Karpas-422 (cell line): Measurements from ENCODE around the gene DESI1. TPM values are rescaled to one million over a fixed set of nuclear protein-coding genes. Genes with fewer than 3 reads are reported as not detected.

ENCODE experiments used
- DNase-seq: peaks from one replicate; pipeline ENCODE4 v3.0.0-alpha.2; 2015
- H2AFZ ChIP-seq: fragments of 200-600 bp; sonication (generic); 2 replicates; pipeline ENCODE4 v1.6.1; 2014; ENCODE audit warnings: antibody characterized with exemption, low read length, mixed read lengths
- H3K27ac ChIP-seq: fragments of 200-600 bp; sonication (generic); 2 replicates; pipeline ENCODE4 v1.5.1; 2014; ENCODE audit warnings: mild to moderate bottlenecking, low read length, moderate library complexity
- H3K27me3 ChIP-seq: fragments of 200-600 bp; sonication (generic); 2 replicates; pipeline ENCODE4 v1.6.1; 2014; ENCODE audit warnings: low read length, mixed read lengths
- H3K36me3 ChIP-seq: fragments of 200-600 bp; sonication (generic); 2 replicates; pipeline ENCODE4 v1.6.1; 2014; ENCODE audit warnings: low read length, mixed read lengths; ENCODE audit not compliant: insufficient read depth
- H3K4me1 ChIP-seq: fragments of 200-600 bp; sonication (generic); 2 replicates; pipeline ENCODE4 v1.6.1; 2014; ENCODE audit warnings: mild to moderate bottlenecking, low read length, mixed read lengths
- H3K4me2 ChIP-seq: fragments of 200-600 bp; sonication (generic); 2 replicates; pipeline ENCODE4 v1.6.1; 2014; ENCODE audit warnings: low read length, low read depth, mild to moderate bottlenecking; ENCODE audit not compliant: poor library complexity, severe bottlenecking
- H3K4me3 ChIP-seq: fragments of 200-600 bp; sonication (generic); 2 replicates; pipeline ENCODE4 v1.5.1; 2014; ENCODE audit warnings: mild to moderate bottlenecking, antibody characterized with exemption, low read length, mixed read lengths
- H3K79me2 ChIP-seq: fragments of 200-600 bp; sonication (generic); 2 replicates; pipeline ENCODE4 v1.6.1; 2014; ENCODE audit warnings: mild to moderate bottlenecking, low read length, mixed read lengths
- H3K9ac ChIP-seq: fragments of 200-600 bp; sonication (generic); 2 replicates; pipeline ENCODE4 v1.6.0; 2014; ENCODE audit warnings: low read length
- H3K9me2 ChIP-seq: fragments of 200-600 bp; sonication (generic), shearing (Covaris generic); replicated peaks from 2 replicates; pipeline ENCODE4 v1.6.0; 2014; ENCODE audit warnings: mild to moderate bottlenecking, low read length, moderate library complexity; ENCODE audit not compliant: insufficient read depth
- H3K9me3 ChIP-seq: fragments of 300-700, 200-600 bp; sonication (generic); 2 replicates; pipeline ENCODE4 v1.6.1; 2014; ENCODE audit warnings: low read length, mixed read lengths
- H4K20me1 ChIP-seq: fragments of 200-600 bp; sonication (generic); 2 replicates; pipeline ENCODE4 v1.6.1; 2014; ENCODE audit warnings: mild to moderate bottlenecking, antibody characterized with exemption, low read length, low read depth; ENCODE audit not compliant: insufficient read depth
- small RNA-seq: library from RNA; depleted of rRNA; stranded (forward); fragments of <200 nt; gene quantifications from one replicate; pipeline ENCODE3, GENCODE V24; 2014
- total RNA-seq: library from RNA; depleted of rRNA; stranded (reverse); fragments of >200 nt; shearing (Covaris generic); gene quantifications from 2 replicates; pipeline ENCODE4 v1.2.3, GENCODE V29; 2014; ENCODE audit warnings: low replicate concordance; rRNA removed

DESI1 gene
- total RNA-seq, 1 experiment from 2014 or later = 76.0 TPM

GRCh38 chr22:41548830-41549211, 72.0 kb downstream of the DESI1 start:
- Histone ChIP-seq H3K4me2 (no peak overlapping the region), H3K9me3 (no peaks in the 10 kb centered on the region)

More at GRCh38 chr22:41548830-41549211, 72.0 kb downstream of the DESI1 start:
- Histone ChIP-seq H3K9me2 (no peaks in the 10 kb centered on the region), H3K27me3 (no peaks in the 10 kb centered on the region), H3K27ac (no peak overlapping the region), H2AFZ (no peak overlapping the region), H3K36me3 (no peaks in the 10 kb centered on the region), H3K9ac (no peak overlapping the region), H3K79me2 (peaks cover 5% of the 10 kb centered on the region), H4K20me1 (no peaks in the 10 kb centered on the region), H3K4me3 (no peak overlapping the region), H3K4me1 (peaks cover 8% of the 10 kb centered on the region)
- DNase-seq = no peak

Small RNA genes lying within 50 kb of the gene (small RNA-seq; reads per million reads assigned to genes)
- gene RF00019 = not detected

Other genes with a start within 250 kb of the DESI1 start
- gene TEF, start 239.1 kb downstream of the DESI1 start, total RNA-seq = 4.4 and 6.8 TPM in 2 replicates
- gene TOB2, start 174.2 kb downstream of the DESI1 start, total RNA-seq = 43.7 and 46.8 TPM in 2 replicates
- 43.2 and 90.3 TPM in 2 replicates for gene PHF5A, start 152.4 kb downstream of the DESI1 start, total RNA-seq
- 67.7 and 102 TPM in 2 replicates for gene ACO2, start 151.9 kb downstream of the DESI1 start, total RNA-seq
- gene POLR3H, start 76.6 kb downstream of the DESI1 start, total RNA-seq = 13.2 and 17.1 TPM in 2 replicates
- gene CSDC2, start 60.0 kb downstream of the DESI1 start, total RNA-seq = not detected in 2 replicates
- 10.0 and 15.2 TPM in 2 replicates for gene PMM1, start 31.2 kb downstream of the DESI1 start, total RNA-seq
- gene XRCC6, start 252 bp upstream of the DESI1 start, total RNA-seq = 173 and 248 TPM in 2 replicates
- gene SNU13, start 67.8 kb upstream of the DESI1 start, total RNA-seq = 148 and 185 TPM in 2 replicates
- 4.9 and 8.2 TPM in 2 replicates for gene MEI1, start 78.5 kb upstream of the DESI1 start, total RNA-seq
- 4.4 and 12.5 TPM in 2 replicates for gene CCDC134, start 179.6 kb upstream of the DESI1 start, total RNA-seq
- 159 and 190 TPM in 2 replicates for gene SREBF2, start 212.1 kb upstream of the DESI1 start, total RNA-seq